ENCODE measurements around the gene RAD51B.
"Not testable (repeated sequence)": the region's sequence is repeated elsewhere in the genome, so short reads cannot be mapped to it uniquely, and the experiment has no call there.

The RAD51B gene

DNA sequence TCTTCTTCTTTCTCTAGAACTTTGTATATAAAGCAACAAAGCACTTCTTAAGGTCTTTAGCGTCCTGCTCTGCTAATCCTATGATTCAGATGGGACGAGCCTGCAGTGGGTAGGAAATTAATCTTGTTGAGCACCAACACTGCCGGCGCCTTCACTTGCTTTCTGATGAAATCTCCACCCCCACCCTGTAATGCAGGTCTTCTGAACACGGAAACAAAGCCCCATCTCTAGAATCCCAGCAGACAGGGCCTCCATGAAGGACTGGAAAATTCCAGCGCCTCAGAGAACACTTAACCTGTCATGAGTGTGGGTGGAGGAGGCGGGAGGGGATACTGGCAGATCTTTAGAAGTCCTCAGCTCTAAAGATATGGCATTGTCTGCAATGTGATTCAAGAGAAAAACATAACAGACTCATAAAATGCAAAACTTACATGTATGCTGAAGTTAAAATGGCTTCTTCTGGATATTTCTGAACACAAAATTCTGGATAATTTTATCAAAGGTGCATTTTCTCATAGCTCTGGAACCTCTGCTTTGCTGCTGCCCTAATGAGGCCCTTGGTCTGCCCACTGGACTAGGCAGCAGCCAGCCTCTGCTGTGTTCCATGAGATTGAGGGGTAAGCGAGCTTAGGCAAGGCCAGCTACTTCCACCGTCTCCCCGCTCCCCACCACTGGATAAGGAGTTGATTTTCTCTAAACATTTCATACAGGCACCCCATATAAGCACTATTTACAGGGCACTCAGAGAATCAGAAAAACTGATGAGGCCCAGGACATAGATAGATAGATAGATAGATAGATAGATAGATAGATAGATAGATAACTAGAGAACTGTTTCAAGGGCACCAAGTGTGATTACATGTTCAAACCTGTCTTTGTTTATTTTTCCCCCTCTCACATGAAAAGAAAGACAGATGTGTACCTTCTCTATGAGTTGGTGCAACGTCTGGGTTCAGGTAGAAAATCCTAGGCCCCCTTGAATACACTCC, 930.2 kb downstream of the RAD51B start:
- no peak for DNase-seq

DNA sequence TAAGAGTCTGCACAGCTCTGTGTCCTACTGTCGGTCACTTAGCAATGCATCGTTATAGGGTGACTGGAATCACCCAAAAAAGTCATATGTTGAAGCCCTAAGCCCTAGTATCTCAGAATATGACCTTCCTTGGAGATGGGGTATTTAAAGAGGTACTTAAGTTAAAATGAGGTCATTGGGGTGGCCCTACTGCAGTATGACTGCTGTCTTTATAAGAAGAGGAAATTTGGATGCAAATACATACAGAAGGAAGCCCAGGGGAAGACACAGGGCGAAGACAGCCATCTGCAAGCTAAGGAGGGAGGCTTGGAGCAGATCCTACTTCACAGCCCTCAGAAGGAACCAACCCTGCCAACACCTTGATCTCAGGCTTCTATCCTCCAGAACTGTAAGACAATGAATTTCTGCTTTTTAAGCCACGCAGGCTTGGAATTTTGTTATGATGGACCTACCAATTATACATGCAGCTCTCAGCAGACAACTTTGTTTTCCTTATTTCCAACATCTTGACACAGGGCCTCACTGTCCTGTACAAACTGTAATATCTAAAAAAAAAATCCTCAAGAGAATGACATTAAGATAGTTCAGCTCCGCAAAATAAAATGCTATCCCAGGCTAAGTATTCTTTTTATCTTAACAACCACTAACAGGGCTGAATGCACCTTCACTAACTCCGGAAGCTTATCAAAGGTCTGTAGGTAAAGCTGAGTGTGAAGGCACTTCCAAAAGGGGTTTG, 932.9 kb downstream of the RAD51B start:
- DNase-seq = no peak

DNA sequence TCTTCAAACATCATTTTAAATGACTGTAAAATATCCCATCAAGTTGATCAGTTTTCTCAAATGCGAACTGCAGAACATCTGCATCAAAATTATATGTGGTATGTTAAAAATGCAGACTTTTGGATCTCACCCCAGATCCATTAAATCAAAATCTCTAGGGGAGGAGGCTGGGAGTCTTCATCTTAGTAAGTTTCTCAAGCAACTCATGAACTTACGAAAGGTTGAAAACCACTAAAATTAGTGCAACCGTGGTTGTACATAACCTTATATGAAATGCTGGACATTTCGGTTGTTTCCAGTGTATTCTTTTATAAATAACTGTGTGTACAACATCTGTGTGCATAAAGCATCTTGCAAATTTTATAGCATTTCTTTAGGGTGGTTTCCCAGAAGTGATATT, 934.1 kb downstream of the RAD51B start:
- no peak for DNase-seq

DNA sequence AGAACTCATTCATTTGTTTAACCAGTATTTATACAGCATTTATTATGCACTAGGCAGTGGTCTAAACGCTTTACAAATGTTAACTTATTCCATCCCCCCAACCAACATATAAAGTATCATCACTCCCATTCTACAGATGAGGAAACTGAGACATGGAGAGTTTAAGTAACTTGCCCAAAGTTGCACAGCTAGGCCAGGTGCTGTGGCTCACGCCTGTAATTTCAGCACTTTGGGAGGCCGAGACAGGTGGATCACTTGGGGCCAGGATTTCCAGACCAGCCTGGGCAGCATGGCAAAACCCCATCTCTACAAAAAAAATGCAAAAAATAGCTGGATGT, 935.4 kb downstream of the RAD51B start:
- no peak for DNase-seq

DNA sequence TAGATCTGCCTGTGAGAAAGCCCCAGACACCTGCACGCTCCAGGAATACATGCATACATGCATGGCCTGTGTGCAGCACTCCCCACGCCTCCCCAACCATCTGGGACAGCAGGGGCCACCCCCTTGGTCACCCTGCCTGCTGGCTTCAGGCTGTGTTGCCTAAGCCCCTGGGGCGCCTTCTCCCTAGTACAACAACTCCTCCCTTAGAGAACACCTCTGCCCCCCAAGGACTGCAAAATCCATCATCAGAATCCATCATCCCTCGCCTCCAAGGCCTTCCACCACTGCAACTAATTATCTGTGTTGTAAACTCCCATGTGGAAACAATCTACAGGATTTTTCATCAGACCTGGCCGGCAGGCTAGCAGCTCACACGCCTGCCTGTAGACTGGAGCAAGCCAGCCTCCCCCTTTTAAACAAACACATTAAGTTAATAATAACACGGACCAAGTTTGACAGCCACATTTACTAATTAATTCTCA, 936.5 kb downstream of the RAD51B start:
- DNase-seq = no peak

DNA sequence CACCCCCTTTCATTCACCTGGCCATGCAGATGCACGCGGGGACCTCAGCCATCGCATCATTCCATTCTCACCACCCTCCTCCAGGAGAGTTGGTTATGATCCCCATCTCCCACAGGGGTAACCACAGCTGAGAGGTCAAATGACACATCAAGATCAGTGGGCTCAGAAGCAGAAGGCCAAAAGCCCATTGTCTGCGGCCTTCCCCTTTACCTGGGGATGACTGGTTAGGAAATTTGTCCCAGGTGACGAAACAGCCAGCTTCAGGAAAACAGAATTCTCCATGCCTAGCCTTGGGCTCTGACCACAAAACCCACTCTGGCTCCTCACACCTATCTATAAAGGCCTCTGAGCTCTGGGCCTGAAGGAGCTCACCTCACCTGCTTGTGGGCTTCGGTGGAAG, 937.2 kb downstream of the RAD51B start:
- no peak for DNase-seq

DNA sequence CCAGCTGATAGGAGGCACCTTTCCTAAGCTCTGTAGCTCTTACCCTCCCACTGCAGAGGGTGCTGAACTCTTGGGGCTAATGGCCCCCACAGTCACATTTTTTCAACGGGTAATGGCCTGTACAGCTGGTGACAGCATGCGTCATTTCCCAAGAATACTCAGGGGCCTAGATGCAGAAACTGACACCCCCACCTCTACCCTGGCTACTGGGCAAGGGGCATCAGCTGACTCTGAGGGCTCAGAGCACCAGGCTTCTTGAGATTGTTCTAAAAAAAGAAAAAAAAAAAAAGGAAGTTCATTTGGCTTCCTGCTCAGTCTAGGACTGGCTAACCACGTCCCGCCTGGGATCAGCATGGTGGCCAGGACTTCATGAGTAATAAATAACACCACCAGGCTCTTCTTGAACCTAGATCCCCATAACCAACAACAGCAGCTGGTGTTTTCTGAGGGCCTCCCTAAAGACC, 938.1 kb downstream of the RAD51B start:
- DNase-seq = peak; percentile 21

DNA sequence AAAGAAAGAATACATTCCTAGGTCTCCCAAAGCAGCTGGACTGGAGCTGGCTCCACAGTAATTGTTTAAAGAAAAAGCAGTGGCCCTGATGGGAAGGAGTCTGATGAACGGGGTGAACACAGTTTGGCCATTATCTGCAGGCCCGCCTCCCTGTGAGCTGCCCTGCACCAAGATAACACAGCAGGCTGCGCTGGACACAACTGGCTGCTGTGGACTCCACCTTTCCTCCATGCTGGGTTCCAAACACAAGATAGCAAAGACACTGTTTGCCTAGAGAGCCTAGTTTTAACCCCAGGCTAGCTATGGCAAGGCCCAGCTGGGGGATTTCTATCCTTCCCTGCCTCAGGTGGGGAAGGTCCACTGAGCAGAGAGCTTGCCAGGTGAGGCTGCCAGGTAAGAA, 938.7 kb downstream of the RAD51B start:
- no peak for DNase-seq

DNA sequence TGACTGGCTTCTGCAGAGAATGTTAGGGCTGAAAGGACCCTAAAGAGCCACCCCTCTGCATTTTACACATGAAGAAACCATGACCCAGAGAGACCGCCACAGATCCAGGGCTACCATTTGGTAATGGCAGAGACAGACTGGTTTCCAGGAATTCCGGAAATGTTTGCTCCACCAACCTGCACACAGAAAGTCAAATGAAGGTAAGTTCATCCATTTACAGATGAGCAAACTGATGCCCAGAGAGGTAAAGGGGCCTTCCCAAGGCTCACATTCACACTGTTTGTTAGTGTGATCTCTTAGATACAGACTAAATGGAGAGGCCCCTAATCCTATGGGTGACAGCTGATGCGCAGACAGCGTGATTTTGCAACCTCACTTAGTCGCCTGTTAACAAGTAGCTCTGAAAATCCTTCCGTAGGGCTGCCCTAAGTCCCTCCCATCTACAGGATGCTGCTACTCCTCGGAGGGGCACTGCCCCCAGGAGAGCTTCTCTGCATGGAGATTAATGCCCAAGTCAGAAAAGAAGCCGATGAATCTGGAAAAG, 939.5 kb downstream of the RAD51B start:
- no peak for DNase-seq

DNA sequence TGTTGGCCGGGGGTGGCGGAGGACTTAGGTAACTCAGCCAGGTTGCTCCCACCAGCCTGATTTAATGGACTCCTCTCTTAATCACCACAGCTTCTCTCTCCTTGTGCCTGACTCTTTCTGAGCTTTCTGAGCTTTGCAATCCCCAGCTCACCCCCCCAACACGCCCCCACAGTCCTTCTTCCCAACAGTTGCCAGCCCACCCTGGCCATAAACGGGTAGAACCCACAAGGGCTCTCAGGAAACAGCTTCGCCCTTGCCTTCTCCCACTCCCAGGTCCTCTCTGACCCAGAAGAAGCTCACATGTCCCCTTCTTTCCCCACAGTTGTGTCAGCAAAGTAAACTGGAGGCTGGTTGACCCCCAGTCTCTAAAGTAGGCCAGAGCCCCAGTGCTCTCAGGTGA, 940.4 kb downstream of the RAD51B start:
- no peak for DNase-seq

DNA sequence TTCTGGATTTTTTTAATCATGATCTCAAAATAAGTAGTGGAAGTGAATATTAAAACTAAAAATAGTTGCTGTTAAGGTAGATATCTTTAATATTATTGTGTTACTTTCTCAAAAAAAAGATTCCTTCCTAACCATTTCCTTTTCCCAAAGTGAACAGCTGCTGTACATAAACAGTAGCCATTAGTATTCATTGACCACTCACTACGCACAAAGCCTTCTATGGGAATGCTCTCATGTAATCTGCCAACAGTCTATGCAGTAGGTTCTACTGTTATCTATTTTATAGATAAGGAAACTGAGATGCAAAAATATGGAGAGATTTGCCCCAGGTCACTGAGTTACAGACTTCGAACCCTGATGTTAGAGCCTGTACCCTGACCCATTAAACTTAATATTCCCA, 941.2 kb downstream of the RAD51B start:
- DNase-seq = no peak

DNA sequence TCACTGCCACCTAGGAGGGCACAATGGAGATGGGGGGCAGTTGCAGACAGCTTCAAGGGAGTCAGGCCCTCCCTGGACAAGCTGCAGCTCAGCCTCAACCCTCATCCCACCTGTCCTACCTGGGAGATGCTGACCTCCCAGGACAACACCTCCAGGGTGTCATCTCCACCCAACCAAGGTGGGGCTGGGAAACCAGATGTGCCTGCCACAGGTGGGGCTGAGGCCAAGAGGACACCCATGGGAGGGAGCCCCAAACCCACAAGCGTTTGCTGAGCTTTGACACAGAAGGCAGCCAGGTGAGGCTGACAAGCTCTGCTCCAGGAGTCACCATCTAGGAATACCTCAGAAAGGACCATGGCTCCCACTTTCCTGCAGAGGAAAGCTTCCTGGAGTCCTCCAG, 941.8 kb downstream of the RAD51B start:
- DNase-seq = no peak

DNA sequence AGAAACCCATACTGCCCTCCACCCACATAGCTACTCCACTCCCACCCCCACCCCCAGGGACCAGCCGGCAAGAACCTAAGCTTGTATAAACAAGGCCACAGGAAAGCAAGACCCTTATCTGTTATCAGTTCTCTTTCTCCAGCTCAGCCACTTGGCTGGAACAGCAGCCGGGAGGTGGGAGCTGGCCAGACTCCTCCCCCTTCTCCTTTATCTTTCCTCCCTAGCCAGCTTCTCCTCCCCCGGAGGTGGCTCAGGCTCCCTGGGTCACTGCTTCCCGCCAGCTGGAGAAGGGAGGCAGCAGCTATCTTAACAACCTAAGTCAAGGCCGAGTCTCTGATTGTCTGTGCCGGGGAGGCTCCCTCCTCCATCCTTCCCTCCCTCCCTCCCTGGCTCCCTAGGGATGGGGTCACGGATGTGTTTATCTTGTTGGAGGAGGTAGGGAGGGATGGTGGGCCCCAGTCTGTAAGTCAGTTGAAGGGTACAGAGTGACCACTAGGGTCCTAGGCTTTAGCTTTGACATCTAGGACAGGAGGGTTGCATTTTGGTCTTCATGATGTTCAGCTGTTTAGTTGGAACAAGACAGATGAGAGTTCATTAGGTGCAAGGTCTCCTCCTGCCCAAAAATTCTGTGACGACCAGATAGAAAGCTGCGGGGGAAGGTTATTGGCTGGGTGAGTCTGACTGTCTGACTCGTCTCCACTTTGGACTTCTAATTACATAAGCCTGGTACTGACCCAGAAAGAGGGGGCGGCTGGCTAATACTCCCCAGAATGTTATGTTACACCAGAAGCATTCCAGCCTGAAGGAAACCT, 943.6 kb downstream of the RAD51B start:
- DNase-seq = no peak

DNA sequence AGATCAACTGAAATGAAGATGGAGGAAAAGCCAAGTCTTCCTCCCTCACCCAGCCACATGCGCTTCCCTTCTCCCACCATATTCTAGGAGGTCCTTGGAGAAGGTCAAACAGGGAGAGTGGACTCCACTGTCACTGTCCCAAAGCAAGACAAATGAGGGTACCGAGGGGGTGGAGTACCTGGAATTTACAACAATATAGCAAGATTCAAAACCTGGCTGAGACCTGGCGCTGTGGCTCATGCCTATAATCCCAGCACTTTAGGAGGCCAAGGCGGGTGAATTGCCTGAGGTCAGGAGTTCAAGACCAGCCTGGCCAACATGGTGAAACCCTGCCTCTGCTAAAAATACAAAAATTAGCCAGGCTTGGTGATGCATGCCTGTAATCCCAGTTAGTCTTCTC, 944.3 kb downstream of the RAD51B start:
- not testable (repeated sequence) for DNase-seq

DNA sequence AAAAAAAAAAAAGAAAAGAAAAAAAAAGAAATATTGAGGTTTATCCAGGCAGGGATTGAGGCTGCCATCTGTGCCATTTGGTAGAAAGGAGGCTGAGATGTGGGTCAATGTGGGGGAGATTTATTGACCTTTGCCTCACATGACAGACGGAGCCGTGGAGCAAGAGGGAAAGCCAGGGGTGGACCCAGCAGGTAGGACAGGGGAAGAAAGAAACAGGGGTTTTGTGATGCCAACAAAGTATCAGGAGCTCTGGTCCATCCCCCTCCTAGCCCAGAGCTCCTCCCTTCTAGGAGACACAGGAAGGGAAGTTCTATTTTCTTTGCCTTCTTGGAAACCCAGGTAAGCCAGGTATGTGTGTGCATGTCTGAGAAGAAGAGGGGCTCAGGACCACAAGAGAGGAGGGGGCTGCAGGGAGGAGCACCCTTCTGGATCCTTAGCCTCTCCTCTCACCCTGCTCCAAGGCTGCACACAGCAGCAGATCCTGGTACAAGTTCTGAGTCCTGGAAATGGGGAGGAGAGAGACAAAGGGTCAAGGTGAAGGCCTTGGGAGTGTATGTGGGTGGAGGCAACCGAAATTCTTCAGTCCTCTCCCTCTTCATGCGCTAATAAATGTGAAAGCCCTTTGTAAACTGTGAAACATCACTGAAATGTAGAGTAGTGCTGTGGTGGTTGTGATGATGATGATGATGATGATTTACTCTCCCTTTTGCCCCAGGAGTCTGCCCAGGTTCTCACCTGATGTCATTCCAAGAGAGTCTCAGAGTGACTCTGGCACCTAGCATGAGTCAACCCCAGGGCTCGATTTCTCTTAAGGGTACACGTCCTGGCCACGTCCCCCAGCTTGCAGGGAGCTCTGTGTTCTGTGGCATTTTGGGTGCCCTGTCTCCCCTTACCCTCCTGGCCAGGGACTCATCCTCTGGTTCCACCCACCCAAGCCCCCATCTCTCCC, 947.0 kb downstream of the RAD51B start:
- DNase-seq = no peak

DNA sequence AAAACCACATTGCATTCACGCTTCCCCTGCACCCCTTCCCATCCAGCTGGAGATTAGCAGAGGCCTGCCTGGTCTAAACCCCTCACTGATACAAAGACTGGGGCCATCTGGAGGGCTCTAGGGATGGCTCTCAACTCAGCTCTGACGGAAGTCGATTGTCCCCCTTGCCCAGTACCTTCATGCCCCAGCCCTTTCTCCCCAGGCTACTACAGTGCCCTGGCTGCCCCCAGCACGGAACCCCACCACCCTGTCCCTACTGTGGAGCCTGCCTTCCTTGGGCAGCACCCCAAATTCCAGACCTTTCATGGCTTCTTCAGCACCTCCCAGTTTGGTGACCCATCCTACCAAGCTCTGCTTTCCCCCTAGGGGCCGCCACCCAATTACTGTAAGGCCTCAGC, 947.7 kb downstream of the RAD51B start:
- DNase-seq = no peak

DNA sequence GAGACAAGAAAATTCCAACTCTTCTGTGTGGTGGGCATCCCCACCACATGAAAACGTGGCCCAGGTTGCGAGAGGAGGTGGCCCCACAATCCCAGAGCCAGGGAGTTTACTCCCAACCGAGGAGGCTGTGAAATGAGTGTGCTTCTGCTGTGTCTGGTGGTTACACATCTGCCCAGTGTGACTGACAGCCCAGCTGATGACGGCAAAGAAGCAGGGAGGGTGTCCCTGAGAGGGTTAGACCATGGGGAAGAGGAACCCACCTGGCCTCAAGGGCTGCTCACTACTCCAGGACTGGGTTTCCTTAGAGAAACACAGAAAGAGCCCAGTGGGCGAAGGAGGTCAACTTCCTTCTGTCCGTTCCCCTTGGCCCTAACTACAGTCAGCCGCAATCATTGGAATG, 948.7 kb downstream of the RAD51B start:
- DNase-seq = no peak

DNA sequence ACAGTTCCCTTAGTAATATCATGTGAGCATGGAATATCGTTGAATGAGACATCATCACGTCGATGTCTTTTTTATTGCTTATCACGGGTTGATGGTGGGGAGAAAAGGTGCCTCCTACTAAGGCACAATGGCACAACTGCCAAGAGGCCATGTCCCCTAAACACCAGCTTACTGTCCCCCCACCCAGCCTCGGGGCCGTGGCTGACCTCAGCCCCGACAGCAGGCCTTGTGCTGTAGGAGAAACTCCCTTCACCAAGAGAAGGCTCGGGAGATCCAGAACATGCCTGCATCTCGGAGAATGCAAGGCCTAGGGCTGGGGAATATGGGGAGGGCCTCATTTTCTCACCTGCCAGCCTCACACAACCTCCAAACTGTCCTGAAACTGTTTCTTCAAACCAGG, 950.5 kb downstream of the RAD51B start:
- DNase-seq = no peak

DNA sequence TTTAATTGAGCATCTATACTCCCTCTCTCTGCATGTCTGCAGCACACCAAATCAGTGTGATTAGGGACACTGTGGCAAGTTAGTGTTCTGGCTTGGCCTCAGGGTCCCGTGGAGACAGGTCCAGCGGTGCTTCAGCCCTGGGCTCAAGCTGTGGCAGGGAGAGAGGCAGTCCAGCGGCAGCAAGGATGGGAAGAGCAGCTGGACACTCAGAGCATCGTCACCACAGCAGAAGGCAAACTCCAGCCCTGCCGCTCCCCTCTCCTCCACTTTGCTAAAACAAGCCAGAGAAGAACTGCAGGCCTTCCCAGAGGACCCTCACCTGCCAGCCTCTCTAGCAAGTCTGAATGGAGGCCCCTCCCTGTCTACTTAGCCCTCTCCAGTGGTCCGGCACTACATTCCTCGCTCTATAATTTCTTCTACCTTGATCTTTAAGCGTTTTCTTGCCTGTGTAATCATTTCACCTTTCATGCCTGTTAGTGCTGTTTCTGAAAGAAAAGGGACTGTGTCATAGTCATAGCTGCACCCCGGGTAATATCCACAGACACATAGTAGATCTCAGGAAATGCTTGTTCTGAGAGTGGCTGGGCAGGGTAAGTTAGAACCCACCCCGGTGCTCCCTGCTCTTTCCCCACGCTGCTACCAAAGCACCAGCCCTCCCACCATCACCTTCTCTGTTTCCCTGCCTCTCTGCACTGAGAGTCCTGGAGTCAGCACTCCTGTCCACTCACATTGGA, 951.1 kb downstream of the RAD51B start:
- no peak for DNase-seq

DNA sequence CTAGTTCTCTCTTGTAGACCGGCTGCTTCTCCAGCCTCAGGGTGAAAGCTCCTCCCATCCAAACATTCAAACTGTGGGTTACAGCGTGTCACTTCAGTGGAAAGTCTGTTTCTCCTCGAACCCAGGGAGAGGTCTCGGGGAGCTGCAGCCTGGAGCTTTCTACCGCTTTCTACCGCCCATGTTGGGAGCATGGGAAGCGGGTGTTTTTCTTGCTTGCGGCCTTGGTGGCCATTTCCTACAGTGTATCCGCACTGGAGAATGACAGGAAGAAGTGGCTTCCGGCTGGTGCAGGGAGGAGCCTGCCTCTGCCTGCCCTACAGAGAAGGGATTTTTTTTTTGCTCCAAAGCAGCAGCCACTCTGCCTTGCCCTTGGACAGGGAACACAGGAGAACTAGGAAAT, 952.1 kb downstream of the RAD51B start:
- DNase-seq = peak; percentile 28

Measured in CD4-positive, alpha-beta T cell treated with Interleukin-21 for 1 hour (primary cell).